Heart right ventricle (tissue), 16 donors: ENCODE measurements around the gene EPN1. TPM values are rescaled to one million over a fixed set of nuclear protein-coding genes. Genes with fewer than 3 reads are reported as not detected.

ENCODE experiments used
- ATAC-seq, 8 donors: fragments of 200-7000 bp; cut with Tn5 transposase; one replicate each; pipeline ENCODE4 v1.9.1; 2020; ENCODE audit warnings: mild to moderate bottlenecking in 8 of 8, moderate library complexity in 8 of 8, moderate number of reproducible peaks in 1 of 8
- DNase-seq, 2 donors: peaks; one replicate each; pipeline ENCODE4 v3.0.0-alpha.2; 2020
- H3K27ac ChIP-seq, 10 donors: fragments of 200-600 bp; sonication (generic) in 2 of 10; one replicate each; pipeline versions ENCODE4 v1.5.0 to v1.8.0; 2020 to 2022; ENCODE audit warnings: mild to moderate bottlenecking in 3 of 10
- H3K27me3 ChIP-seq, 7 donors: fragments of 200-600 bp; one replicate each; pipeline ENCODE4 v1.8.0; 2021 to 2022; ENCODE audit warnings: mild to moderate bottlenecking in 2 of 7
- H3K36me3 ChIP-seq, 9 donors: fragments of 200-600 bp; sonication (generic) in 1 of 9; one replicate each; pipeline versions ENCODE4 v1.5.0 to v1.8.0; 2020 to 2022; ENCODE audit warnings: mild to moderate bottlenecking in 2 of 9
- H3K4me1 ChIP-seq, 9 donors: fragments of 200-600 bp; sonication (generic) in 1 of 9; one replicate each; pipeline versions ENCODE4 v1.5.0 to v1.8.0; 2020 to 2022; ENCODE audit warnings: mild to moderate bottlenecking in 4 of 9
- H3K4me3 ChIP-seq, 10 donors: fragments of 200-600 bp; sonication (generic) in 2 of 10; one replicate each; pipeline versions ENCODE4 v1.5.0 to v1.8.0; 2020 to 2022; ENCODE audit warnings: mild to moderate bottlenecking in 7 of 10, moderate library complexity in 2 of 10
- H3K9me3 ChIP-seq, 11 donors: fragments of 200-600 bp in 10 of 11; sonication (generic) in 2 of 11; one replicate each; pipeline versions ENCODE4 v1.5.0 to v1.8.0; 2013 to 2022; ENCODE audit warnings: mild to moderate bottlenecking in 2 of 11, control low read depth in 1 of 11, moderate library complexity in 1 of 11
- WGBS, 2 donors: extraction: QIAGEN DNeasy Blood & Tissue Kit; methylation state at CpG; one replicate each; pipeline ENCODE4 v1.1.7; 2013; ENCODE audit warnings: inconsistent platforms in 1 of 2; 5-methylcytosine and 5-hydroxymethylcytosine counted together
- intact Hi-C, 10 donors: fragments of 100-400 bp; cut with DNase I; formaldehyde crosslinking; loops; one replicate each; pipeline versions ENCODE4 v1.11.1 to v1.14.2; 2022
- polyA plus RNA-seq, 2 donors: library from polyadenylated mRNA; stranded (reverse); fragments of 200-250 nt; gene quantifications; one replicate each; pipeline ENCODE4 v1.2.3, GENCODE V29; 2013
- total RNA-seq, 10 donors: library from RNA; stranded (reverse); fragmentation: NEBNext Ultra II Directional in 3 of 10; extraction: Animal tissue kit (Norgen Biotek cat#: 25700) in 3 of 10; gene quantifications; one replicate each; pipeline versions ENCODE4 v1.2.1 to v1.2.4, GENCODE V29; 2021 to 2023
- TF ChIP-seq, protein P1 (sequence below), 9 donors: fragments of 200-600 bp; sonication (generic) in 2 of 9; IDR thresholded peaks; one replicate each; pipeline versions ENCODE4 v1.5.0 to v1.8.0; 2021 to 2022; ENCODE audit warnings: antibody characterized with exemption in 9 of 9, mild to moderate bottlenecking in 5 of 9, moderate library complexity in 1 of 9
- donor health status: Arrhythmogenic right ventricular cardiomyopathy.
- donor health status: ischemic (EF 13 %, LVEDD 7.1; RV severe dilation, severe dysfunction).
- donor health status: healthy with polysubstance abuse.
- donor health status: DM: no; HTN: yes; CAD: no.
- donor health status: DM: no; HTN: no; CAD: no.
- donor health status: ischemic (EF 25% LVEDD 6.9; RV normal size, moderate dysfunction).
- donor health status: ischemic (EF 25% LVEDD 5.7; RV mildly dilated, moderate dysfunction).
- donor health status: healthy.
- donor health status: DM: yes; HTN: yes; CAD: no.
- donor health status: Ischemic cardiomyopathy.
- donor health status: ischemic (EF 35%, LVEDD 5.7; RV mildly dilated, moderate dysfunction).
- donor health status: nonischemic (EF 11% LVEDD 7.7; RV severe dilation, severe dysfunction).
- donor health status: DM: yes; HTN: yes; CAD: no.
- donor health status: PGD.
- donor health status: ischemic (EF 29% LVEDD 5.4; RV normal size, mild dysfunction).
- donor health status: nonischemic (EF 23%, LVEDD 6.1; RV moderate dilation, normal function).

Gene EPN1
- total and polyA plus RNA-seq, 12 donors, result 127 to 305 (median 138) TPM

DNA sequence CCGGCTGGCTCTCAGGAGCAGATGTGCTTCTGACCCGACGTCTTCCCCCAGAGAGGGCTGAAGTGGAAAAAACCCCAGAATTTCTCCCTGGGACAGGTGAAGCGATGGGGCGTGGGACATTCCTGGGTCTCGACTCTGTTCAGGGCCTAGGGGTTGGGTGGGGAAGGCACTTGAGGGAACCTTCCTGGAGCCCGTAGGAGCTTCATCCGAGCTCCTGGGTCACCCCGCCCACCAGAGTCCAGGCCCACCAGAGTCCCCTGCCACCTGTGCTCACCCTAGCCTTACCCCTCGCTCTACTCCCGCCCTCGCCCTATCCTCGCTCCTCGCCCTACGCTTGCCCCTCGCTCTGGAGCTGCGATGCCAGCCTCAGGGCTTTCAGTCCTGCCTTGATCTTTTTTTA, 23.2 kb downstream of the EPN1 start:
- intact Hi-C loops, result no loop called here
- Histone ChIP-seq H3K4me3 (no peak overlapping the region), H3K36me3 (peaks cover 0 to 82% (median 38%) of the 10 kb centered on the region in 9 donors), H3K9me3 (no peaks in the 10 kb centered on the region), H3K27me3 (no peaks in the 10 kb centered on the region), H3K4me1 (no peaks in the 10 kb centered on the region), H3K27ac (no peak overlapping the region)
- 94 to 96% methylated on average over 17 of the region's 17 CpGs for WGBS, 2 donors
- TF ChIP-seq, protein P1, sequence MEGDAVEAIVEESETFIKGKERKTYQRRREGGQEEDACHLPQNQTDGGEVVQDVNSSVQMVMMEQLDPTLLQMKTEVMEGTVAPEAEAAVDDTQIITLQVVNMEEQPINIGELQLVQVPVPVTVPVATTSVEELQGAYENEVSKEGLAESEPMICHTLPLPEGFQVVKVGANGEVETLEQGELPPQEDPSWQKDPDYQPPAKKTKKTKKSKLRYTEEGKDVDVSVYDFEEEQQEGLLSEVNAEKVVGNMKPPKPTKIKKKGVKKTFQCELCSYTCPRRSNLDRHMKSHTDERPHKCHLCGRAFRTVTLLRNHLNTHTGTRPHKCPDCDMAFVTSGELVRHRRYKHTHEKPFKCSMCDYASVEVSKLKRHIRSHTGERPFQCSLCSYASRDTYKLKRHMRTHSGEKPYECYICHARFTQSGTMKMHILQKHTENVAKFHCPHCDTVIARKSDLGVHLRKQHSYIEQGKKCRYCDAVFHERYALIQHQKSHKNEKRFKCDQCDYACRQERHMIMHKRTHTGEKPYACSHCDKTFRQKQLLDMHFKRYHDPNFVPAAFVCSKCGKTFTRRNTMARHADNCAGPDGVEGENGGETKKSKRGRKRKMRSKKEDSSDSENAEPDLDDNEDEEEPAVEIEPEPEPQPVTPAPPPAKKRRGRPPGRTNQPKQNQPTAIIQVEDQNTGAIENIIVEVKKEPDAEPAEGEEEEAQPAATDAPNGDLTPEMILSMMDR (IDR thresholded peaks at IDR 0.05), result no peak
- DNase-seq (no peak), ATAC-seq (no peak)

DNA sequence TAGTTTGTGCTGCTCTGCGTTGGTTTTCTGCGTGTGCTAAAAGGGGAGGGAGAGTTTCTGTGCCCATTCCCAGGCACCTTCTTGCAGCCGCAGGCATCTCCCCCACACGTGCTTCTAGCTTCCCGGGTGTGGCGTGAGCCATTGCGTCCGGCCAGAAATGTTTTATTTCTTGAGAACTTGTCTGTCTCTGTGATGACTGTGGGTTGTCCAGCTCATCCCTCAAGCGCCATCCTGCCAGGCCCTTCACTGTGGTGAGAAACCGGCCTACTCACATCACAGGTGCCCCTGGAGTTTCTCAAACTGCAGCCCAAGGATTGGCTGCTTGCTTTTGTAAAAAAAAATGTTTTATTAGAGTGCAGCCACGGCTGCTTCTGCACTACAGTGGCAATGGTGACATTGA, 24.2 kb downstream of the EPN1 start:
- 80 to 85% methylated on average over 11 of the region's 11 CpGs for WGBS, 2 donors
- TF ChIP-seq, protein P1 (IDR thresholded peaks at IDR 0.05), result no peak
- ATAC-seq (no peak), DNase-seq (no peak)
- Histone ChIP-seq H3K27ac (no peak overlapping the region), H3K9me3 (no peaks in the 10 kb centered on the region), H3K4me3 (no peak overlapping the region), H3K36me3 (peaks cover 0 to 73% (median 29%) of the 10 kb centered on the region in 9 donors), H3K4me1 (peaks cover 0 to 5% (median 0%) of the 10 kb centered on the region in 9 donors), H3K27me3 (no peaks in the 10 kb centered on the region)
- intact Hi-C loops, result no loop called here

DNA sequence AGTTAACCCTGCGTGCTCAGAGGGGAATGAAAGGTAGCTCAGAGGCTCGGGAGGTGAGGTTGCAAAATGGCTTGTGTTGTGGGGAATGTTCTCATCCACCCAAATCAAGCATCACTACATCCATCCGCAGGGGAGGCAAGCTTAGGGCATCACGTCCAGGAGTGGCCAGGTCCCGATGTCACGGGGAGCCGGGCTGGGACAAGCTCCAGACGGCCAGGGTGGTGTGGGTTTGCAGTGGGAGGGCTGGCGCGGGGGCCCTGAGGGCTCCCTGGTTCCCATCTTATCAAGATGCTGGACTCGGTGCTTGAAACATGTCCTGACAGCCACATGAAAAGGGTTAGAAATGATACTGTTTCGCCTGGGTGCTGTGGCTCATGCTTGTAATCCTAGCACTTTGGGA, 25.8 kb downstream of the EPN1 start:
- H3K27me3 ChIP-seq, result no peaks in the 10 kb centered on the region
- intact Hi-C loops, result no loop called here
- ATAC-seq (no peak), DNase-seq (no peak)
- no peak overlapping the region for H3K27ac ChIP-seq
- WGBS, 2 donors, result 92 to 95% methylated on average over 12 of the region's 12 CpGs
- peaks cover 0 to 64% (median 15%) of the 10 kb centered on the region in 9 donors for H3K36me3 ChIP-seq
- TF ChIP-seq, protein P1 (IDR thresholded peaks at IDR 0.05), result no peak
- no peaks in the 10 kb centered on the region for H3K9me3 ChIP-seq
- no peak overlapping the region for H3K4me3 ChIP-seq
- H3K4me1 ChIP-seq, result peaks cover 0 to 5% (median 0%) of the 10 kb centered on the region in 9 donors

DNA sequence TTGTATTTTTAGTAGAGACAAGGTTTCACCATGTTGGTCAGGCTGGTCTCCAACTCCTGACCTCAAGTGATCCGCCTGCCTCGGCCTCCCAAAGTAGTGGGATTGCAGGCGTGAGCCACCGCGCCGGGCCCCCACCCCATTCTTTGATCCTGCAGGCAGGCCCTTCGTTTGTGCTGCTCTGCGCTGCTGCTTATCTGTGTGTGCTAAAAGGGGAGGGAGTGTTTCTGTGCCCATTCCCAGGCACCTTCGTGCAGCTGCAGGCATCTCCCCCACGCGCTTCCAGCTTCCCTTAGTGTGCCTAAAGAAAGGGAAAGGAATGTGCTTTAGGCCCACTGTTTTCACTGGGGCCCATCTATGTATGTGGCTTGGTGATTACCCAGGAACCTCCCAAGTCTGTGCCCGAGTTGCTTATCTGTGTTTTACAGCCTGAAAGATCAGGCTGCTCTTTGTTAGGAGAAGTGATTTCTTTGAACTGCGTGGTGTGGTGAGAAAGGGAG, 27.2 kb downstream of the EPN1 start:
- DNase-seq (no peak), ATAC-seq (no peak)
- TF ChIP-seq, protein P1 (IDR thresholded peaks at IDR 0.05), result no peak
- intact Hi-C loops, result no loop called here
- Histone ChIP-seq H3K4me3 (no peak overlapping the region), H3K27ac (no peak overlapping the region), H3K27me3 (no peaks in the 10 kb centered on the region), H3K4me1 (peaks cover 0 to 5% (median 0%) of the 10 kb centered on the region in 9 donors), H3K36me3 (peaks cover 0 to 50% (median 4%) of the 10 kb centered on the region in 9 donors), H3K9me3 (no peaks in the 10 kb centered on the region)
- WGBS, 2 donors, result 43 to 50% methylated on average over 13 of the region's 13 CpGs
